HG03060 (cell line): ENCODE measurements around the gene EFNA4.

Experiments
- ATAC-seq: cut with Tn5 transposase; IDR thresholded peaks from one replicate; pipeline ENCODE4 v1.9.1; 2021; ENCODE audit warnings: low read depth, moderate number of reproducible peaks; ENCODE audit not compliant: unreplicated experiment

The EFNA4 gene

GRCh38 chr1:155051342-155051776, 12.2 kb upstream of the EFNA4 start:
- no peak for ATAC-seq

- no peak for ATAC-seq
These were observed 11.7 kb upstream of the EFNA4 start for GRCh38 chr1:155051777-155052398.

- no peak for ATAC-seq
These were observed 10.8 kb upstream of the EFNA4 start for GRCh38 chr1:155052439-155053395.

DNA sequence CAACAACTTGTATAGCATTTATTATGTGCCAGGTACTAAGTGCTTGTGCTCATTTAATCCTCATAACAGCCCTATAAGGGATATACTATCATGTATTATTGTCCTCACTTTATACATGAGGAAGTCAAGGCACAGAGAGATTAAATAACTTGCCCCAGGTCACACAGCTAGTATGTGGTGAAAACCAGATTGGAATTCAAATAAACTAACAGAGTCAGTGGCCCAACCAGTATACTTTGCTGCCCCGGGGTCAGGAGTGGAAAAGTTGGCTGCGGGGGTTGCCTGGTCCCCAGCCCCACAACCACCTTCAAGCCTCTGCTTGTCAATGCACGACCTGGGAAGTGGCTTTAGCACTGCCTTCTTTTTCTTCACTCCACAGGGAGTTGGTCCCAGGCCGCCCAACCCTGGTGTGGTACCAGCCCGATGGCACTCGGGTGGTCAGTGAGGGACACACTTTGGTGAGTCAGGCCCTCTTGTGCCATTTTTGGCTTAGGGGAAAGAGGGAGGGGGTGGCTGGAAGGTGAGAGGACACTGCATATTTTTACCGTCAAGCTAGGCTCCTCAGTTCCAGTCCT, 9.9 kb upstream of the EFNA4 start:
- ATAC-seq: no peak

DNA sequence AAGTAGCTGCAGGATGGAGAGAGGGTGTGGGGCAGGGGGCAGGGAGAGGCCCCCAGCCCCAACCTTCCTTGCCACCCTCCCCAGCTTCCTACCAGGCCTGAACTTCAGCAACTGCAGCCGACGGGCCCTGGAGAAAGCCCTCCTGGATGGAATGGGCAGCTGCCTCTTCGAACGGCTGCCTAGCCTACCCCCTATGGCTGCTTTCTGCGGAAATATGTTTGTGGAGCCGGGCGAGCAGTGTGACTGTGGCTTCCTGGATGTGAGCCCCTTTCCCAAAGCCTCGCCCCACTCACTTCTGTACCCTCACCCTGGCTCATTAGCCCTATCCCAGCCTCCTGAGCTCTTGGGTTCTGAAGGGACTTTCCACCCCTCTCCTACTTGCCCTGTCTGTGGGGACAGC, 6.4 kb upstream of the EFNA4 start:
- no peak for ATAC-seq

DNA sequence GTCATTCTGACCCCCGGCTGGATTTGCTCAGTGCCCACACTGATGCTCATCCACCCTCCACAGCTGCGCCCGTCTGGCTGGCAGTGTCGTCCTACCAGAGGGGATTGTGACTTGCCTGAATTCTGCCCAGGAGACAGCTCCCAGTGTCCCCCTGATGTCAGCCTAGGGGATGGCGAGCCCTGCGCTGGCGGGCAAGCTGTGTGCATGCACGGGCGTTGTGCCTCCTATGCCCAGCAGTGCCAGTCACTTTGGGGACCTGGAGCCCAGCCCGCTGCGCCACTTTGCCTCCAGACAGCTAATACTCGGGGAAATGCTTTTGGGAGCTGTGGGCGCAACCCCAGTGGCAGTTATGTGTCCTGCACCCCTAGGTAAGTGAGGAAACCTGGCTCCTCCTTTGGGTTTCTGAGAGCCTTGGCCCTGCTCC, 5.7 kb upstream of the EFNA4 start:
- no peak for ATAC-seq

GRCh38 chr1:155060736-155061135, 2.8 kb upstream of the EFNA4 start:
- no peak for ATAC-seq

- no peak for ATAC-seq
These were observed 2.0 kb upstream of the EFNA4 start for GRCh38 chr1:155061381-155062150.

- ATAC-seq: no peak
These were observed 1.3 kb upstream of the EFNA4 start for GRCh38 chr1:155062151-155062686.

DNA sequence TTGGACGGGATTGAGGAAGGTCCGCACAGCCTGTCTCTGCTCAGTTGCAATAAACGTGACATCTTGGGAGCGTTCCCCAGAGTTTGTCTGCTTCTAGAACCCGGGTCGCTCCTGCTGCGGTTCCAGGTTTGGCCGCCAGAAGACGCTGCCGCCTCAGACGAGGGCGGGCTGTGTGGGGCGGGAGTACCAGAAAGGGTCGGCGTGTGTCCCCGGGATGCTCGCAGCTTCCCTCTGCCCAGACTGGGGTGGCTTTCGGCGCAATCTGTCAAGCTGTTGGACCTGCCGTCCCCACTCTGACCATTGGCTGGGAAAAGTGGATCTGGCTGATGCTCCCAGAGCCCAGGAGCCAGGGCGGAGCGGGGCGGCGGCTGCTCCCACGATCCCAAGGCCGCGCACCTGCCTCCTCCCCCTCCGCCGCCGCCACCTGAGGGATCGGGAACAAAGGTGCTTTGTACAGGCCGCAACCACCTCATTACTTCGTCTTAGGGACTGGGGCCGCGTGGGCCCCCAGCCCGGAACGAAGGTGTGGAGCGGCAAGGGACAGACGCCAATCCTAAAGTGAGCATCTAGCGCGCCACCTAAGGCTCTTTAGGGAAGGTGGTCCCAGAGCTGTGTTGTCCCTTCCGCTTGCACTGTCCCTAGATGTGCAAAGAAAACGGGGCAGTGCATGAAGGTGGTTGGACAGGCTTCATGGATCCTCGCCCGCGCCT, 683 bp upstream of the EFNA4 start:
- no peak for ATAC-seq

DNA sequence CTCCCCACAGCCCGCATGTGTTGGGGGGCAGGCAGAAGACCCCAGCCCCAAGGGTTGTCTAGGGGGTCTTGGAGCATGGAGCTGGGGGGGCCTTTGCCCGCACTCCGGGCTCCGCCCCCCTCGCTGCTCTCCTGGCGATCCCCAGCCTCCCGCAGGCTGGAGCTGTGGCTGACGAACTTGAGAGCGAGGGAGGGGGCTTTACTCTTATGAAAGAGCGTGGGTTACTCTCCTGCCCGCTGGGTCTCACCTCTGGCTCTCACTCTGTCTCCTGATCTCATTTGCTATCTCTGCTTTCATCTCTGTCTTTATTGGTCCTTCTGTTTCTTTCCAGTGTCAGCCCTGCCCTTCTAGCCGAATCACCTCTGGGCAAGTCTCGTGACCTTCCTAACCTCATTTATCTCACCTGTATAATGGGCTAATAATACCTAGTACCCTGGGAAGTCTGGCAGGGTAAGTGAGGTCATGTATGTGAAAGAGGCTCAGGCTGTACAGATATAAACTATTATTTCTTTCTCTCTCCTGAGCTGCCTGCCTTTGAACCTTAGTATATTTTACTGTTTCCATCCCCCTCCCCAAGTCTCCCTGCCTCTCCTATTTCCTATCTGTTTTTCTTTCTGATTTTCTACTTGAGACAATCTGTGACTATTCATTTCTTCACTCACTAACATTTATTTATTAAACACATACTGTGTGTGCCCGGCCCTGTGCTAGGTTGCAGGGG, 731 bp downstream of the EFNA4 start:
- ATAC-seq: no peak

DNA sequence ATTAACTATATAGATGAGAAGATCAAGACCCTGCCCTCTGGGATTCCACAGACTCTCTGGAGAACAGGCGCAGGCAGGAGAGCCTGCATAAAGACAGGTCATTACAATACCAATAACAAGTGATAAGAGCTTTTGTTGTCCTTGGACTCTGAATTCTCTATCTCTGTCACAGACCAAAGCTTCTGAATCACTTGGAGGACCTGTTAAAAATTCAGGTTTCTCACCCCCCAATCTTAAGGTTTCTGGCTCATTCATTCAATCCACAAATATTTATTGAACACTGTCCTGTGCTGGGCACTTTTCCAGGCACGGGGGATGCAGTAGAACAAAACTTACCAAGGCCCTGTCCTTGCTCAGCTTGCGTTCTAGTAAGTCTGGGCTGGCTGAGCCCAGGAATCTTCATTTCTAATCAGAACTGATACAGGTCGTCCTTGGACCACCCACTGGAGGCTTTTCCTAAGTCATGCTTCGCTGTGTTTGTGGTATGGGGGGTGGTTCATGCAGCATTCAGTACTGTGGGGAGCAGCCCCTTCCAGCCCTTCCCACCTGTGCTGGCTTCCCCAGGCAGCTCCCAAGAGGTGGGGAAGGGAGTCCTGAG, 1.4 kb downstream of the EFNA4 start:
- ATAC-seq: no peak

GRCh38 chr1:155066777-155067176, 3.2 kb downstream of the EFNA4 start:
- ATAC-seq: no peak

- ATAC-seq: no peak
These were observed 5.1 kb downstream of the EFNA4 start for GRCh38 chr1:155068599-155068998.

DNA sequence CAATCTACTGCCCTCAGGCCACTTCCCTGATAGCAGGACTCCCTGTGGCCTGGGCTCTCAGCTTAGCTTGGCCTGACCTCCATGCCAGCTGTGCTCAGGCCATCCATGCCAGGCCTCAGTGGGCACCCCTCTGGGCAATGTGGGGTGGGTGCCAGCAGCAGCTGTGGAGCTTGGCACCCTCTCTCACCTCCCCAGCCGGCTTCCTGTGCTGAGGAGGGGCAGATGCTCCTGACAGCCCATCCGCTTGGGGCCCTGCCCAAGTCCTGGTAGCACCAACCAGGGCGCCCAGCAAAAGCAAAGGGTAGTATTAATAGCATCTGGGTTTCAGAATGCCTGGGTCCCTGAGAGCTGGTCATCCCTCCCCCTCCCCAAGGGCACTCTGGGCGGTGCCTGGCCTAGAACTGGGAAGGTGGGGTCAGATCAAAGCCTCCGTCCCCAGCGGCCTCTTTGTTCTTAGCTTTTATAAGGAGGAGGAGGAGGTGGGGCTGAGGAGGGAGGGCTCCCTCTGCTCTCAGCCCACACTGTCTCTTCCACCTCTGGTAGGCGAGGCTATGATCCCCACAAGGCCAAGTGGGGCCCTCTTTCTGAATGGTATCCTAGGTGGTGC, 6.1 kb downstream of the EFNA4 start:
- ATAC-seq: no peak

- ATAC-seq: no peak
These were observed 6.7 kb downstream of the EFNA4 start for GRCh38 chr1:155070158-155070621.

DNA sequence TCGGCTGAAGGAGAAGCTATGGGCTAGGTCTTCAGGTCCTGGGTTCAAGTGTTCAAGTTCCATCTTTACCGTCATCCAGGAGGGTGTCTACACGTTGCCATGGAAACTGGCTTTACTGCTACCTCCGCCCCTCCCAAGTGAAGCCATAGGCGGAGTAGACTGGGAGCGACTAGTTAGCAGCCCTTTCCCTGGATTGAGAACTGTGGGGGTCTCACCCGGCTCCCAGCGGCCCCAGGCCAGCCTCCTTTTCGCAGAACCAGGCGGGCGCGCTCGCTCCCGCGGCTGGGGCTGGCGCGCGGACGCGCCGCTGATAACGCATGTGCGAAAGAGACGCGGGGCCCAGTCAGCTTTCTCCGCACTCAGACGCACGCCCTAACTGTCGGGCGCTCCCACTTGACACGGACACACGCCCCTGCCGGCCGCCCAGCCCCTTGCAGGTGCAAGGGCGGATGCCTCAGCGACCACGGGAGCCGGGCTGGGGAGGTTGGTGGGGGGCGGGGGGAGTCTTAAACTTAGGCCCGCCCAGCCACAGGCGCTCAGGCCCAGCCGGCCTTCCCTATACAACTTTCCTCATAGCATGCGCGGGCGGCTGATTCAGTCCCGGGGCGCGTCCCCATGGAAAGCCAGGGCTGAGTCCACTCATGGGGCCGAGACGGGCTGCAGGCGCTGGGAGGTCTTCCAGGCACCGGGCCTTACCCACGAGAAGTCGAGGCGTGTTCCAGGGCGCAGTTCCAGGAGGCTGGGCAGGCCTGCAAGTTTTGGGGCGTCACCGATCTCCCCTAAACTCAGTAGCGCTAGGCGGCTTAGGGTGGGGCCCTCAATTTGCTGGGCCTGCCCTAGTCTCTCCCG, 7.4 kb downstream of the EFNA4 start:
- ATAC-seq: no peak
